Right lobe of liver (tissue), 6 donors: ENCODE data around the gene OSBPL3. TPM values are rescaled to one million over a fixed set of nuclear protein-coding genes. Genes with fewer than 3 reads are reported as not detected.

Experiments
- ATAC-seq, 4 donors: fragments of 200-7000 bp; cut with Tn5 transposase; one replicate each; pipeline ENCODE4 v1.9.1; 2020; ENCODE audit warnings: mild to moderate bottlenecking in 4 of 4, moderate library complexity in 4 of 4
- DNase-seq, 3 donors: peaks; one replicate each; pipeline ENCODE4 v3.0.0-alpha.2; 2020
- H3K27ac ChIP-seq, 3 donors: fragments of 200-600 bp; one replicate each; pipeline ENCODE4 v1.8.0; 2022
- H3K27me3 ChIP-seq, 2 donors: fragments of 200-600 bp; one replicate each; pipeline ENCODE4 v1.8.0; 2022
- H3K36me3 ChIP-seq, 4 donors: fragments of 200-600 bp; sonication (generic) in 1 of 4; one replicate each; pipeline versions ENCODE4 v1.5.1 to v1.8.0; 2017 to 2022; ENCODE audit warnings: control low read depth in 1 of 4
- H3K4me1 ChIP-seq, 4 donors: fragments of 200-600 bp; sonication (generic) in 1 of 4; one replicate each; pipeline versions ENCODE4 v1.5.1 to v1.8.0; 2017 to 2022; ENCODE audit warnings: control low read depth in 1 of 4
- H3K4me3 ChIP-seq, 3 donors: fragments of 200-600 bp; one replicate each; pipeline ENCODE4 v1.8.0; 2022
- H3K9me3 ChIP-seq, 4 donors: fragments of 200-600 bp; sonication (generic) in 1 of 4; one replicate each; pipeline versions ENCODE4 v1.5.1 to v1.8.0; 2017 to 2022; ENCODE audit warnings: control low read depth in 1 of 4
- CTCF ChIP-seq, 4 donors: fragments of 200-600 bp in 3 of 4; fragments of 450-650 bp in 1 of 4; IDR thresholded peaks; one replicate each; pipeline versions ENCODE4 v1.5.1 to v1.8.0; 2016 to 2022; ENCODE audit warnings: antibody characterized with exemption in 4 of 4, mild to moderate bottlenecking in 2 of 4
- POLR2A ChIP-seq: fragments of 450-650 bp; IDR thresholded peaks from one replicate; pipeline ENCODE4 v1.6.1; 2017; ENCODE audit warnings: antibody characterized with exemption, mild to moderate bottlenecking
- WGBS: methylation state at CpG from one replicate; pipeline ENCODE4 v1.1.6; 2018; ENCODE audit warnings: low coverage, low lambda C conversion rate; ENCODE audit not compliant: insufficient coverage; ENCODE audit errors: missing lambda C conversion rate; 5-methylcytosine and 5-hydroxymethylcytosine counted together
- intact Hi-C, 2 donors: fragments of 100-400 bp; cut with DNase I; formaldehyde crosslinking; loops; one replicate each; pipeline versions ENCODE4 v1.11.2 to v1.14.1; 2022
- total RNA-seq, 6 experiments: library from RNA; depleted of rRNA in 2 of 6; stranded (reverse); fragments of >200 nt in 2 of 6; fragmentation: NEBNext Ultra II Directional in 3 of 6; extraction: Animal tissue kit (Norgen Biotek cat#: 25700) in 3 of 6; gene quantifications; one replicate each; pipeline versions ENCODE4 v1.1.0 to v1.2.4, GENCODE V29; 2016 to 2023
- donor health status: DM: no; HTN: yes; CAD: no.
- donor health status: DM: no; HTN: no; CAD: no.
- donor health status: DM: no; HTN: no; CAD: no.
- donor health status: DM: no; HTN: yes; CAD: no.
- donor health status: DM: no; HTN: yes; CAD: no.

OSBPL3 gene
- total RNA-seq, 6 experiments from 2014 or later: 0.70 to 8.2 (median 2.4) TPM

GRCh38 chr7:24967696-24968095, 12.3 kb downstream of the OSBPL3 start:
- Histone ChIP-seq H3K27me3 (no peaks in the 10 kb centered on the region), H3K9me3 (no peaks in the 10 kb centered on the region), H3K36me3 (no peaks in the 10 kb centered on the region), H3K27ac (no peak overlapping the region), H3K4me3 (no peak overlapping the region), H3K4me1 (no peaks in the 10 kb centered on the region)
- TF ChIP-seq CTCF (IDR thresholded peaks at IDR 0.05) (no peak), POLR2A (no peak)
- DNase-seq: no peak
- WGBS: 50% methylated on average over 1 of the region's 1 CpG
- intact Hi-C loops: no loop called here
- no peak for ATAC-seq

GRCh38 chr7:24966802-24967201, 13.2 kb downstream of the OSBPL3 start:
- intact Hi-C loops: no loop called here
- DNase-seq: no peak
- H3K4me3 ChIP-seq: no peak overlapping the region
- 100% methylated on average over 1 of the region's 1 CpG for WGBS
- H3K27me3 ChIP-seq: no peaks in the 10 kb centered on the region
- TF ChIP-seq CTCF (IDR thresholded peaks at IDR 0.05) (no peak), POLR2A (no peak)
- no peaks in the 10 kb centered on the region for H3K36me3 ChIP-seq
- no peak for ATAC-seq
- H3K27ac ChIP-seq: no peak overlapping the region
- H3K9me3 ChIP-seq: no peaks in the 10 kb centered on the region
- H3K4me1 ChIP-seq: no peaks in the 10 kb centered on the region

- no peaks in the 10 kb centered on the region for H3K9me3 ChIP-seq
- ATAC-seq (peak; percentile 24 to 55 (median 34)), DNase-seq (no peak)
- H3K36me3 ChIP-seq: no peaks in the 10 kb centered on the region
- no peak for TF ChIP-seq POLR2A
- no peak for TF ChIP-seq CTCF (IDR thresholded peaks at IDR 0.05)
- H3K27me3 ChIP-seq: no peaks in the 10 kb centered on the region
- no peaks in the 10 kb centered on the region for H3K4me1 ChIP-seq
- H3K4me3 ChIP-seq: no peak overlapping the region
- intact Hi-C loops: no loop called here
- no peak overlapping the region for H3K27ac ChIP-seq
- 76% methylated on average over 8 of the region's 8 CpGs for WGBS
These were observed 13.9 kb downstream of the OSBPL3 start for GRCh38 chr7:24965831-24966708.

- Histone ChIP-seq H3K9me3 (no peaks in the 10 kb centered on the region), H3K27me3 (no peaks in the 10 kb centered on the region), H3K4me1 (no peaks in the 10 kb centered on the region), H3K36me3 (no peaks in the 10 kb centered on the region), H3K27ac (no peak overlapping the region), H3K4me3 (no peak overlapping the region)
- intact Hi-C loops: no loop called here
- 86% methylated on average over 2 of the region's 2 CpGs for WGBS
- ATAC-seq (no peak), DNase-seq (no peak)
- TF ChIP-seq CTCF (IDR thresholded peaks at IDR 0.05) (no peak), POLR2A (no peak)
These were observed 15.8 kb downstream of the OSBPL3 start for GRCh38 chr7:24964191-24964590.
